Islet of Langerhans (tissue), 1 donor: ENCODE measurements around the gene NOC2L.
"Not testable (repeated sequence)": the region's sequence is repeated elsewhere in the genome, so short reads cannot be mapped to it uniquely, and the experiment has no call there.

Experiments
- FAIRE-seq: peaks from one replicate; lab custom pipeline; 2011; peaks lifted over from hg19 to GRCh38; lab: Jason Lieb, UNC

Gene NOC2L

GRCh38 chr1:993379-993995 lies 34.4 kb upstream of the NOC2L start:
- no peak for FAIRE-seq

- no peak for FAIRE-seq
Measured at GRCh38 chr1:992362-992761, 33.3 kb upstream of the NOC2L start.

- FAIRE-seq: no peak
Measured at GRCh38 chr1:991895-992294, 32.8 kb upstream of the NOC2L start.

- not testable (repeated sequence) for FAIRE-seq
Measured at GRCh38 chr1:991275-991674, 32.2 kb upstream of the NOC2L start.

- not testable (repeated sequence) for FAIRE-seq
Measured at GRCh38 chr1:988061-988460, 29.0 kb upstream of the NOC2L start.

- FAIRE-seq: no peak
Measured at GRCh38 chr1:985126-985525, 26.1 kb upstream of the NOC2L start.

- no peak for FAIRE-seq
Measured at GRCh38 chr1:984476-984814, 25.4 kb upstream of the NOC2L start.

GRCh38 chr1:983798-984475 lies 24.9 kb upstream of the NOC2L start:
- no peak for FAIRE-seq

- no peak for FAIRE-seq
Measured at GRCh38 chr1:982765-983436, 23.8 kb upstream of the NOC2L start.

GRCh38 chr1:981955-982558 lies 23.0 kb upstream of the NOC2L start, which contains the start of gene PERM1:
Gene PERM1, minus strand, starts transcription at chr1:982093. Its CDS starts 1,064 bp downstream, at chr1:981029.
- FAIRE-seq: no peak

GRCh38 chr1:981491-981954 lies 22.5 kb upstream of the NOC2L start:
- FAIRE-seq: no peak

GRCh38 chr1:980602-981395 lies 21.7 kb upstream of the NOC2L start:
- FAIRE-seq: no peak

- FAIRE-seq: no peak
Measured at GRCh38 chr1:980137-980571, 21.1 kb upstream of the NOC2L start.

GRCh38 chr1:979744-980072 lies 20.7 kb upstream of the NOC2L start:
- FAIRE-seq: no peak

- no peak for FAIRE-seq
Measured at GRCh38 chr1:978835-979743, 20.0 kb upstream of the NOC2L start.

GRCh38 chr1:978069-978834 lies 19.2 kb upstream of the NOC2L start:
- no peak for FAIRE-seq

- FAIRE-seq: not testable (repeated sequence)
Measured at GRCh38 chr1:976791-977190, 17.7 kb upstream of the NOC2L start.

GRCh38 chr1:975896-976683 lies 17.0 kb upstream of the NOC2L start:
- no peak for FAIRE-seq

GRCh38 chr1:975365-975764 lies 16.3 kb upstream of the NOC2L start:
- FAIRE-seq: no peak
